HTR-8/SVneo (cell line): ENCODE results near the gene NSUN3.

Source experiments
- DNase-seq: peaks from one replicate; pipeline ENCODE4 v3.0.0; 2011; ENCODE audit warnings: low spot score, mixed read lengths; ENCODE audit not compliant: insufficient read length
- FAIRE-seq: peaks from 2 replicates; lab custom pipeline; 2011; peaks lifted over from hg19 to GRCh38; lab: Jason Lieb, UNC

NSUN3 gene

DNA sequence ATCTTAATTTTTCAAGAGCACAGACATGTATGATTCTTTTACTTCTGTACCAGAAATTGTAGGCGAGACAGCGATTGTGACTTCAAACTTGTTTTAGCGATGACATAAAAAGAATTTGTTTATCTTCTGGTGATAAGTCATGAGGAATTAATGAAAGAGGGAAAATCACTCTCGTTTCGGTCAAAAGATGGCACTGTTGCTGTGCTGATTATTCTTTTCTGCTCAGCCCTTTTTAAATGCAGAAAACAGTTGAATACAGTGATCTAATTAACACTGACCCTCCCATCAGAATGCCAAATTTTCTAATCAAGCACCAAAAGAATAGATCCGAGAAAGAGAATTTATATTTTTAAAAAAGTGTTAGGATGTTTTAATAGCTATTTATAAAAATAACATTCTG lies 52.6 kb downstream of the NSUN3 start:
- no peak for FAIRE-seq
- DNase-seq = peak; percentile 12

DNA sequence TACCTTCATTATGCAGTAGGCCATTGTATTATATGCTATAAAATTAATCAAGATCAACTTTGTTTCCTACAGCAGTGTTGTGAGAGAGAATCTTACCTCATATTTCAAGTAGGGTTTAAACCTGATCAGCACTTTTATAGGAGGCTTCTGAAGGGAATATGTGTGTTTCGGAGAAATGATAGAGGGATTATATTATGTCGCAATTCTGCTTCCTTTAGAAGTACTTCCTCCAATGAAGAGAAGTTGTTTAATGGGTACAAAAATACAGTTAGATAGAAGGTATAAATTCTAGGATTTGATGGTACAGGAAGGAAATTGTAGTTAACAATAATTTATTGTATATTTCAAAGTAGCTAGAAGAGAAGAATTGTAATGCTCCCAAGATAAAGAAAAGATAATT lies 54.9 kb downstream of the NSUN3 start:
- no peak for FAIRE-seq
- DNase-seq = no peak

- no peak for DNase-seq
- FAIRE-seq = no peak
Measured at GRCh38 chr3:94118390-94118789, 55.5 kb downstream of the NSUN3 start.

DNA sequence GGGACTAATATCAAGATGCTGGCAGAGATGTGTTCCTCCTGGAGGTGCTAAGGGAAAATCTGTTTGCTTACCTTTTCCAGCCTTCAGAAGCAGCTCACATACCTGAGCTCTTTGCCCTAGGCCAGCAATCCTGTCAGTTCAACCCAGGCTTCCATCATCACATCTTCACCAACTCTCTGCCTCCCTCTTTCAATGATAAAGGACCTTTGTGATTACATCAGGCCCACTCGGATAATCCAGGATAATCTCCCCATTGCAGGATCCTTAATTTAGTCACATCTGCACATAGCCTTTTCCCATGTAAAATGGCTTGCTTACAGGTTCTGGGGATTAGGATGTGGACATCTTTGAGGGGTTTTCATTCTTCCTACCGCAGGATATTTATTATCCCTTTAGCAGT lies 58.3 kb downstream of the NSUN3 start:
- FAIRE-seq (no peak), DNase-seq (no peak)

DNA sequence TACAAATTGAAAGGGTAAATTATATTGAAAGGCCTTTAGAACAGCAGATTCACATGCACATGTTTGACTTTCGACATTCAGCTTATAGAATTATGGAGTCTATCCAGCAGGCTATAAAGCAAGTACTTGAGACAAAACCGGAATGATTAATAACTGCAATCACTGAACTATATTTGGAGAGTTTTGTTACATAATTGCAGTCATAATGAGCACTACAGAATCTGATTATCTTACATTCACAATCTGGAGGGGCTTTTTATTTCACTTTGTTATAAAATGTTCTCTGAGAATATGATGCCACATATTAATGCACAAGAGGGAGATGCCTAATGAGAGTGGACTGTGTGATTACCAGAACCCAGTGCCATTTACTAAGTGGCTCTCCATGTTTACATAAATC lies 64.3 kb downstream of the NSUN3 start:
- no peak for DNase-seq
- no peak for FAIRE-seq

DNA sequence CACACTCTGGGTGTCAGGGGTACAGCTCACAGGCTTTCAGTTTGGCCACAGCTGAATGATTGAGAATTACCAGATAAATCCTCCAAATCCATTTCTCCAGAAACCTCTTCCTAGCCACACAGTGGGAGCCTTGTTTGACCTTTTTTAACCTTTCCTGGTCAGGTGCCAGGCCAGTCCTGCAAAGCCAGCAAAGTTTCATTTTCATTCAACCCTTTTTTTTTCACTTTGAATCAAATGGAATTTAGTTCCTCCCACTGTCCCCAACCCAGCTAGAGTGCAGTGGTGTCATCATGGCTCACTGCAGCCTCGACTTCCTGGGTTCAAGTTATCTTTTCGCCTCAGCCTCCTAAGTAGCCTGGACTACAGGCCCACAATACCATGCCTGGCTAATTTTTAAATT lies 67.8 kb downstream of the NSUN3 start:
- FAIRE-seq (no peak), DNase-seq (no peak)

DNA sequence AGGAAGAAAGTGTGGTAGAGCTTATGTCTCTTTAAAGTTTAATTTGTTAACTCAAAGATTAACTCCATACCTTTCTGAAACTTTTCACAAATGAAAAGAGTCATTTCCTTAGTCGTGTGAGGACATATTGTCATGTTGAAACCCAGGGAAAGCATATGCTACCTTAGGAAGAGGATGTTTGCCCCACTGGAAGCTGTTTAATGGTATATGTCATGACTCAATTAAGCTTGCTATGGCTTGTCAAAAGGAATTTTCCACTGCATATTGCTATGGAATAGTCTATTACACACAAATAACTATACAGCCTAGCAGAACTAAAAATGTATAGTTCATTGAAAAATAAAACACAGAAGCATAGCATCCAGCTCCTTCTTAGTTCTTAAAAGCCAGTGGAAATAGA lies 69.9 kb downstream of the NSUN3 start:
- FAIRE-seq = no peak
- DNase-seq = no peak

GRCh38 chr3:94136133-94136532 lies 73.3 kb downstream of the NSUN3 start:
- DNase-seq = no peak
- no peak for FAIRE-seq

DNA sequence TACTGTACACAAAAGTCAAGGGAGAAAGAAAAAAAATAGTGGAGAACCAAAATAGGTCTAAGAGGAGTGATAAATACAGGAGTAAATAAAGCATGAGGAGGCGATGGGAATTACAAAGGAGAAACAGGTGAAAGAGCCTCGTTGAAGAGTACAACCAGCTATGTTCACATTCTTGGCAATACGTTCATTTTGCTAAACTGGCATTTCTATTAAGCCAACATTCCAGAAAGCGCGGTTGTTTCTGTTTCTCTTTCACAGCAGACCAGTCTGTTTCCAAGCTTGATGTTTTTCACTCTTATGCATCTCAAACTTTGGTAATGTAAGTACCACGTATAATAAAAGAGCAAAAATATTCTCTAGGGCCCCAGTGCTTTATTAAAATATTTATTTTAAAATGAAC lies 74.5 kb downstream of the NSUN3 start:
- no peak for FAIRE-seq
- DNase-seq = no peak

DNA sequence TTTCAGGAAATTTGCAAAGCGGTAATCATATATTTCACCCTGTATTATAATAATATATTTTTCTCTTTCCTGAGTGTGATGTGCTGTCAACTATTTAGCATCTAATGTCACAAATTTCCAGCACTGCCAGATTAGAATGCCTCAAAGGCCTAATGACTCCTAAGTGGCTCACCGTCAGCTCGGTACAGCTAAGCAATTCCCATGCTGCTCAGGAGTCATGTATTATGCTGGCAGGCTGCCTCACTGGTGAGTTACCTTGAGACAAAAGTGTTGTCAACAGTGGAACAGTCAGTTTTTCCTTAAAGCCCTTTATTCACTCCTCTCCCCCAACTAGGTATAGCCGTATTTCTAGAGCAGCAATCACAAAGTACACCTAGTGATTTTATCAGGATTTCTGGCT lies 83.6 kb downstream of the NSUN3 start:
- FAIRE-seq (no peak), DNase-seq (no peak)

GRCh38 chr3:94147012-94147411 lies 84.2 kb downstream of the NSUN3 start:
- FAIRE-seq = no peak

DNA sequence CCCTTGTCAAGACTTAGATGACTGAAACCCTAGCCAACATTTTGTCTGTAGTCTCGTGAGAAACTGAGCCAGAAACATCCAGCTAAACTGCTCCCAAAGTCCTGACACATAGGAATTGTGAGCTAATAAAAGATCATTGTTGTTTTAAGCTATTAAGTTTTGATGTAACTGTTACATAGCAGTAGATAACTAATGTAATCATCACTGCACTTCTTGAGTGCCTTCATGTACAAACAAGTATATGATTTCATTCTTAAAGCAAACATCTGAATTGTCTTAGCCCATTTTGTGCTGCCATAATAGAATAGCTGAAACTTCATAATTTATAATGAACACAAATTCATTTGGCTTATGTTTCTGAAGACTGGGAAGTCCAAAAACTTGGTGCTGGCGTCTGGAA lies 87.3 kb downstream of the NSUN3 start:
- FAIRE-seq (no peak), DNase-seq (no peak)

More at GRCh38 chr3:94147012-94147411, 84.2 kb downstream of the NSUN3 start:
- no peak for DNase-seq

- FAIRE-seq = no peak
- DNase-seq = no peak
Measured at GRCh38 chr3:94156626-94157025, 93.8 kb downstream of the NSUN3 start.

DNA sequence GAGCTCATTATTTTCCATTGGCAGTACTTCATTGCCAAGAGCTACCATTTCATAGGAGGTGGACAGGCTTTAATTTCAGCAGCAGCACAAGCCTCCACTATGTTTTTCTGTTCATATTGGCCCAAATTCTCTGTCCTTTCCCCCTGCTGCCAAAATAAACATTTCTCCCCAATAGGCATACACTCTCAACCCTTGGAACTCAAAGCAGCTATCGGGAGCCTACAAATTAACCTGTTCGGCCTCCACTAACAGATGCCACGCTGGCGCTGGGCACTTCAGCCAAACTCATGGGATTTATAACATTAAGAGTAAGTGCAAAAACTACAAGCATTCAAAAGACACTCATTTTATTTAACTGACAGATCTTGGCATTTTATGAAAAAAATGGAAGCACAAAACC lies 95.7 kb downstream of the NSUN3 start:
- FAIRE-seq (no peak), DNase-seq (no peak)

- no peak for FAIRE-seq
- DNase-seq = no peak
Measured at GRCh38 chr3:94159062-94159828, 96.4 kb downstream of the NSUN3 start.

DNA sequence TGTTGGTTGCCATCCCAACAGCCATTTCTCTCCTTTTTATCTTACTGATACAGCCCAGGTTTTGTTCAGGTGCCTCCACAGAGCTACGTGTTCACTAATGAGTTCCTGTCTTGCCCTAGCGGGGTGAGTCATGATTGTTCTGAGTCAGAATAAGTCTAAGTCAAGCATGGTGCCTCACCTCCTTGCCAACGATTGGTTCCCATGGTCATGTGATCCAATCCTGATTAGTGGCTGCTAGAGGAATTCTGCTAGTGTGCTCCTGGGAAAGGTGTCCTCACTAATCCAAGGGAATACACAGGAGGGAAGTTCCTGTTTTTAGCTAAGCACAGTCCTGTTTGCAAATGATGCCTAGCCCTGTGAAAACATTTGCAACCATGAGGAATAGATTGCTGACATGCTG lies 99.8 kb downstream of the NSUN3 start:
- no peak for DNase-seq
- peak; percentile 55 for FAIRE-seq

- FAIRE-seq (no peak), DNase-seq (no peak)
Measured at GRCh38 chr3:94167346-94167745, 104.5 kb downstream of the NSUN3 start.

DNA sequence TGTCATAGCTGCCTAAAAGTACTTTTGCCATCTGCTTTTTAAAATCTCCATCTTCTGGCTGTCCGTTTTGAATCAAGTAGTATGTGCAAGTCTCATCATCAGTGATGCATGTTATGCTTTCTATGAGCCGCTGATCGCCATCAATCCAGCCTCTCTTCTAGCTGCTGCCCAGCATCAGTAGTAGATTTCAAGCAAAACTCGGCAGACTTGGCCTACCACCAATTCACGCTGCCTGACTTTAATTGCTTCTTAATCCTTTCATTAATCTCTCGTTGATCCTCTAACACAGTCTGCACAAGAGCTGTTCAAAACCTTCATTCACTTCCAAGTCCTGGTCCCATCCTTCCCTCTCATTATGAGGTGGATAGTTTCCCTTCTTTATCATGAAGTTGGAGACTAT lies 104.9 kb downstream of the NSUN3 start:
- no peak for DNase-seq

DNA sequence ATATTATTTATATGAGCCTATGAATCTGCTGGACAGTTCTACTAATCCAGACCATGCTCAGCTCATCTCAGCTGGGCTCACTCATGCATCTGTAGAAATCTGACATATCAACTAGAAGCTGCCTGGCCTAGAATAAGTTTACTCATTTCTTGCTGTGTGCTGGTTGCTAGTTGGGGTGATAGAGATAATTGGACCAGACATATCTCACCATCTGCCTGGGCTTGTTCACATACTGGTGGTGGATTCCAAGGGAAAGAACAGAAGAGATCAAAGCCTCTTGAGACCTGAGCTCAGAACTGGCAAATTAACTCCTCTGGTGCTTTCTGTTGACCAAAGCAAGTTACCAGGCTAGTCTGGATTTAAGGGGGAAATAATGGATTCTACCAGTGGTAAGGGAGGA lies 109.1 kb downstream of the NSUN3 start:
- no peak for DNase-seq
- FAIRE-seq = no peak

More for the DNA sequence above, 104.9 kb downstream of the NSUN3 start:
- FAIRE-seq = no peak

DNA sequence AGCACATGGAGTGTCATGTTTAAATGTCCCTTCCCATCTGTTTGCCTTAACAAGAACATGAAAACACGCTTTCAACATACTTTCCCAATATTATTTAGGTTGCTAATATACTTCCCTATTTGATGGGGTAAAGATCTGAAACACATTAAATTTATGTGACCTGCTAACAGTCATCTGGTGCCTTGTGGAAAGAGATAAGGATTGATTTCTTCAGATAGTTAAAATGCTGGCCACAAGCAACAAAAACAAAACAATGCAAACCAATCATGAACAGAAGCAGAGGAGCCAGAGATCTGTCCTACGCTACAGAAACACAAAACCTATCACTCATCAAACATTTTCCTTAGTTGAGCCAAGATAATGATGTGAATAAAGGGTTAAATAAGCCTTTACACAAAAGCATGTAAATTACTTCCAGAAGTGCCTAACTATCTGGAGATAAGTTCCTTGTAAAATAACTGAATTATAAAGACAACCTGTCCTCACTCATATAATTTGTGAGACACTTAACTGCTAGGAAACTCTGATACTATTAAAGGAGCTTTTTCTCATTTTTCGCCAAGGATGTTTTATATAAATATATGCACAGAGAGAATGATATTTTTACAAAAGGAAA lies 109.9 kb downstream of the NSUN3 start:
- DNase-seq (no peak), FAIRE-seq (no peak)

GRCh38 chr3:94173673-94174434 lies 111.0 kb downstream of the NSUN3 start:
- no peak for DNase-seq

More at GRCh38 chr3:94173673-94174434, 111.0 kb downstream of the NSUN3 start:
- FAIRE-seq = no peak
